Sigmoid colon (tissue), 7 donors: ENCODE data around the gene CLEC3B. TPM values are rescaled to one million over a fixed set of nuclear protein-coding genes. Genes with fewer than 3 reads are reported as not detected.
"Not testable (repeated sequence)": the region's sequence is repeated elsewhere in the genome, so short reads cannot be mapped to it uniquely, and the experiment has no call there.

Experiments used
- DNase-seq: peaks from one replicate; pipeline ENCODE4 v3.0.0-alpha.2; 2019
- H3K27ac ChIP-seq, 4 donors: fragments of 200-600 bp; sonication (generic); one replicate each; pipeline ENCODE4 v1.5.1; 2016 to 2019; ENCODE audit warnings: mild to moderate bottlenecking in 1 of 4
- H3K27me3 ChIP-seq, 3 donors: fragments of 200-600 bp; sonication (generic); one replicate each; pipeline ENCODE4 v1.5.1; 2019; ENCODE audit warnings: mild to moderate bottlenecking in 1 of 3
- H3K36me3 ChIP-seq, 4 donors: fragments of 200-600 bp; sonication (generic); one replicate each; pipeline ENCODE4 v1.5.1; 2016 to 2019
- H3K4me1 ChIP-seq, 4 donors: fragments of 200-600 bp; sonication (generic); one replicate each; pipeline ENCODE4 v1.5.1; 2017 to 2019
- H3K4me3 ChIP-seq, 4 donors: fragments of 200-600 bp; sonication (generic); one replicate each; pipeline ENCODE4 v1.5.1; 2017 to 2019; ENCODE audit warnings: mild to moderate bottlenecking in 2 of 4, moderate library complexity in 1 of 4
- H3K9me3 ChIP-seq, 4 donors: fragments of 200-600 bp in 3 of 4; sonication (generic) in 3 of 4; one replicate each; pipeline versions ENCODE4 v1.5.1 to v1.6.1; 2013 to 2019
- CTCF ChIP-seq, 4 experiments: fragments of 450-650 bp in 3 of 4; fragments of 200-600 bp in 1 of 4; IDR thresholded peaks; one replicate each; pipeline ENCODE4 v1.5.1; 2016 to 2019; ENCODE audit warnings: antibody characterized with exemption in 4 of 4, mild to moderate bottlenecking in 3 of 4, moderate library complexity in 2 of 4
- EP300 ChIP-seq, 4 donors: sonication (generic); formaldehyde crosslinking; IDR thresholded peaks; one replicate each; pipeline ENCODE4 v1.6.1; 2017; ENCODE audit warnings: antibody characterized with exemption in 4 of 4
- POLR2A ChIP-seq, 2 donors: fragments of 450-650 bp; IDR thresholded peaks; one replicate each; pipeline ENCODE4 v1.6.1; 2016; ENCODE audit warnings: antibody characterized with exemption in 2 of 2, mild to moderate bottlenecking in 2 of 2, moderate library complexity in 2 of 2
- POLR2AphosphoS5 ChIP-seq, 4 donors: sonication (generic); formaldehyde crosslinking; IDR thresholded peaks; one replicate each; pipeline ENCODE4 v1.6.1; 2017; ENCODE audit warnings: antibody characterized with exemption in 4 of 4
- WGBS, 2 donors: extraction: QIAGEN DNeasy Blood & Tissue Kit; methylation state at CpG; one replicate each; pipeline ENCODE4 v1.1.7; 2013; 5-methylcytosine and 5-hydroxymethylcytosine counted together
- intact Hi-C: fragments of 100-400 bp; cut with DNase I; formaldehyde crosslinking; loops from one replicate; pipeline ENCODE4 v1.15.1; 2023
- polyA plus RNA-seq, 3 donors: library from polyadenylated mRNA; stranded (reverse); fragments of 200-250 nt; gene quantifications; one replicate each; pipeline ENCODE4 v1.2.3, GENCODE V29; 2013
- total RNA-seq, 4 donors: library from RNA; depleted of rRNA; stranded (reverse); fragments of >200 nt; gene quantifications; one replicate each; pipeline ENCODE4 v1.1.0, GENCODE V29; 2016
- donor health status: healthy with polysubstance abuse.
- donor health status: Bipolar disorder and iron deficiency.
- donor health status: healthy.

CLEC3B gene
- total and polyA plus RNA-seq, 7 donors, result 8.8 to 97.2 (median 35.3) TPM

GRCh38 chr3:44984335-44984734, 41.8 kb upstream of the CLEC3B start:
- DNase-seq, result no peak
- peaks cover 0 to 6% (median 0%) of the 10 kb centered on the region in 4 donors for H3K36me3 ChIP-seq
- 83 to 92% methylated on average over 2 of the region's 2 CpGs for WGBS, 2 donors
- no peaks in the 10 kb centered on the region for H3K9me3 ChIP-seq
- no peak overlapping the region for H3K4me3 ChIP-seq
- no peaks in the 10 kb centered on the region for H3K27me3 ChIP-seq
- no peak overlapping the region for H3K27ac ChIP-seq
- intact Hi-C loops, result no loop called here
- H3K4me1 ChIP-seq, result peaks cover 0 to 15% (median 0%) of the 10 kb centered on the region in 4 donors
- no peak for TF ChIP-seq POLR2A (IDR thresholded peaks at IDR 0.05)

GRCh38 chr3:44986330-44986729, 39.8 kb upstream of the CLEC3B start:
- H3K36me3 ChIP-seq, result peaks cover 0 to 26% (median 6%) of the 10 kb centered on the region in 4 donors

GRCh38 chr3:44987332-44987731, 38.8 kb upstream of the CLEC3B start:
- H3K4me1 ChIP-seq, result peaks cover 0 to 6% (median 0%) of the 10 kb centered on the region in 4 donors
- WGBS, 2 donors, result 94 to 95% methylated on average over 6 of the region's 6 CpGs
- intact Hi-C loops, result no loop called here
- H3K27me3 ChIP-seq, result no peaks in the 10 kb centered on the region
- TF ChIP-seq POLR2AphosphoS5 (IDR thresholded peaks at IDR 0.05) (no peak), EP300 (IDR thresholded peaks at IDR 0.05) (no peak)
- peaks cover 0 to 35% (median 6%) of the 10 kb centered on the region in 4 donors for H3K36me3 ChIP-seq
- DNase-seq, result no peak
- no peaks in the 10 kb centered on the region for H3K9me3 ChIP-seq
- H3K27ac ChIP-seq, result no peak overlapping the region
- H3K4me3 ChIP-seq, result no peak overlapping the region

More at GRCh38 chr3:44986330-44986729, 39.8 kb upstream of the CLEC3B start:
- H3K9me3 ChIP-seq, H3K27ac ChIP-seq, intact Hi-C loops, H3K4me3 ChIP-seq, H3K27me3 ChIP-seq, DNase-seq: not testable (repeated sequence)
- peaks cover 0 to 11% (median 0%) of the 10 kb centered on the region in 4 donors for H3K4me1 ChIP-seq
- WGBS, 2 donors, result 95 to 98% methylated on average over 14 of the region's 14 CpGs

GRCh38 chr3:44988073-44988472, 38.0 kb upstream of the CLEC3B start:
- intact Hi-C loops, result no loop called here
- Histone ChIP-seq H3K4me1 (peaks cover 0 to 6% (median 0%) of the 10 kb centered on the region in 4 donors), H3K27me3 (no peaks in the 10 kb centered on the region), H3K4me3 (no peak overlapping the region), H3K27ac (no peak overlapping the region), H3K36me3 (peaks cover 0 to 41% (median 6%) of the 10 kb centered on the region in 4 donors), H3K9me3 (no peaks in the 10 kb centered on the region)
- DNase-seq, result no peak
- TF ChIP-seq EP300 (IDR thresholded peaks at IDR 0.05), result no peak
- TF ChIP-seq POLR2AphosphoS5 (IDR thresholded peaks at IDR 0.05), result no peak
- no peak for TF ChIP-seq CTCF (IDR thresholded peaks at IDR 0.05)
- WGBS, 2 donors, result 99% methylated on average over 2 of the region's 2 CpGs

GRCh38 chr3:44989141-44989540, 37.0 kb upstream of the CLEC3B start:
- peaks cover 0 to 8% (median 4%) of the 10 kb centered on the region in 4 donors for H3K4me1 ChIP-seq
- TF ChIP-seq POLR2AphosphoS5 (IDR thresholded peaks at IDR 0.05), result no peak
- TF ChIP-seq POLR2A (IDR thresholded peaks at IDR 0.05), result no peak
- TF ChIP-seq EP300 (IDR thresholded peaks at IDR 0.05), result no peak
- no peak for TF ChIP-seq CTCF (IDR thresholded peaks at IDR 0.05)
- no peak overlapping the region for H3K27ac ChIP-seq
- peaks cover 0 to 41% (median 6%) of the 10 kb centered on the region in 4 donors for H3K36me3 ChIP-seq
- no peak for DNase-seq
- H3K4me3 ChIP-seq, result no peak overlapping the region
- intact Hi-C loops, result no loop called here
- H3K27me3 ChIP-seq, result no peaks in the 10 kb centered on the region
- WGBS, 2 donors, result 95 to 96% methylated on average over 8 of the region's 8 CpGs
- no peaks in the 10 kb centered on the region for H3K9me3 ChIP-seq

- no peaks in the 10 kb centered on the region for H3K27me3 ChIP-seq
- H3K9me3 ChIP-seq, result no peaks in the 10 kb centered on the region
- intact Hi-C loops, result no loop called here
- H3K36me3 ChIP-seq, result peaks cover 0 to 41% (median 6%) of the 10 kb centered on the region in 4 donors
- H3K4me3 ChIP-seq, result no peak overlapping the region
- TF ChIP-seq EP300 (IDR thresholded peaks at IDR 0.05), result no peak
- TF ChIP-seq POLR2AphosphoS5 (IDR thresholded peaks at IDR 0.05), result no peak
- TF ChIP-seq POLR2A (IDR thresholded peaks at IDR 0.05), result no peak
- TF ChIP-seq CTCF (IDR thresholded peaks at IDR 0.05), result no peak
- 94 to 98% methylated on average over 1 of the region's 1 CpG for WGBS, 2 donors
- no peak overlapping the region for H3K27ac ChIP-seq
- peaks cover 0 to 11% (median 4%) of the 10 kb centered on the region in 4 donors for H3K4me1 ChIP-seq
- no peak for DNase-seq
Observed at GRCh38 chr3:44989636-44990373, 36.3 kb upstream of the CLEC3B start.
